ENCODE results near the gene PCGF5. TPM values are rescaled to one million over a fixed set of nuclear protein-coding genes. Genes with fewer than 3 reads are reported as not detected.
"Not testable (repeated sequence)": the region's sequence is repeated elsewhere in the genome, so short reads cannot be mapped to it uniquely, and the experiment has no call there.

The PCGF5 gene
- total RNA-seq, 8 experiments from 2014 or later, result 1.5 to 23.1 (median 3.7) TPM

- Histone ChIP-seq H3K4me1 (replicated peaks in 1 of 2) (peaks cover 0 to 9% of the 10 kb centered on the region in 2 donors), H3K27ac (no peak overlapping the region), H3K4me3 (no peak overlapping the region)
- in situ Hi-C loops (cut with MboI; ENCODE audit: low pct_unique_long_range_greater_than_20kb in 2 of 9, low sequenced_read_pairs in 9 of 9, unreplicated experiment in 9 of 9), result no loop called here
- no peak for ATAC-seq (replicated peaks in 6 of 8)
These were observed 97.1 kb downstream of the PCGF5 start for GRCh38 chr10:91317541-91317940.

GRCh38 chr10:91319336-91319735, 98.9 kb downstream of the PCGF5 start:
- 73 to 100% (median 84%) methylated on average over 2 to 4 of the region's 4 CpGs; no CpG with 5 or more reads in 4 of the 10 experiments for WGBS, 10 experiments
- no peak overlapping the region for H3K27ac ChIP-seq
- no peak overlapping the region for H3K4me3 ChIP-seq
- no peak for ATAC-seq (replicated peaks in 6 of 8)
- in situ Hi-C loops (cut with MboI; ENCODE audit: low pct_unique_long_range_greater_than_20kb in 2 of 9, low sequenced_read_pairs in 9 of 9, unreplicated experiment in 9 of 9), result no loop called here
- peaks cover 0 to 2% of the 10 kb centered on the region in 2 donors for H3K4me1 ChIP-seq (replicated peaks in 1 of 2)

- in situ Hi-C loops (cut with MboI; ENCODE audit: low pct_unique_long_range_greater_than_20kb in 2 of 9, low sequenced_read_pairs in 9 of 9, unreplicated experiment in 9 of 9); ATAC-seq (replicated peaks in 6 of 8); H3K4me1 ChIP-seq (replicated peaks in 1 of 2); H3K4me3 ChIP-seq; H3K27ac ChIP-seq: not testable (repeated sequence)
- WGBS, 10 experiments, result 100% methylated on average over 1 of the region's 44 CpGs; no CpG with 5 or more reads in 9 of the 10 experiments
These were observed 102.9 kb downstream of the PCGF5 start for GRCh38 chr10:91323293-91323905.

GRCh38 chr10:91328320-91328984, 108.0 kb downstream of the PCGF5 start:
- no peak for ATAC-seq (replicated peaks in 6 of 8)
- WGBS, 10 experiments, result 33 to 100% (median 81%) methylated on average over 1 to 4 of the region's 4 CpGs; no CpG with 5 or more reads in 1 of the 10 experiments
- H3K4me1 ChIP-seq (replicated peaks in 1 of 2), result no peaks in the 10 kb centered on the region
- in situ Hi-C loops (cut with MboI; ENCODE audit: low pct_unique_long_range_greater_than_20kb in 2 of 9, low sequenced_read_pairs in 9 of 9, unreplicated experiment in 9 of 9), result no loop called here
- no peak overlapping the region for H3K27ac ChIP-seq
- no peak overlapping the region for H3K4me3 ChIP-seq

Other genes starting within 250 kb of the PCGF5 start
- gene HECTD2, start 189.7 kb downstream of the PCGF5 start, total RNA-seq, result 10 to 100 TPM in 5 of 8 experiments, 1 to 10 TPM in 3; 4.5 to 28.1 (median 18.3) TPM

Measured in motor neuron (in vitro differentiated cells).